ENCODE data around the gene ARRDC1.

DNA sequence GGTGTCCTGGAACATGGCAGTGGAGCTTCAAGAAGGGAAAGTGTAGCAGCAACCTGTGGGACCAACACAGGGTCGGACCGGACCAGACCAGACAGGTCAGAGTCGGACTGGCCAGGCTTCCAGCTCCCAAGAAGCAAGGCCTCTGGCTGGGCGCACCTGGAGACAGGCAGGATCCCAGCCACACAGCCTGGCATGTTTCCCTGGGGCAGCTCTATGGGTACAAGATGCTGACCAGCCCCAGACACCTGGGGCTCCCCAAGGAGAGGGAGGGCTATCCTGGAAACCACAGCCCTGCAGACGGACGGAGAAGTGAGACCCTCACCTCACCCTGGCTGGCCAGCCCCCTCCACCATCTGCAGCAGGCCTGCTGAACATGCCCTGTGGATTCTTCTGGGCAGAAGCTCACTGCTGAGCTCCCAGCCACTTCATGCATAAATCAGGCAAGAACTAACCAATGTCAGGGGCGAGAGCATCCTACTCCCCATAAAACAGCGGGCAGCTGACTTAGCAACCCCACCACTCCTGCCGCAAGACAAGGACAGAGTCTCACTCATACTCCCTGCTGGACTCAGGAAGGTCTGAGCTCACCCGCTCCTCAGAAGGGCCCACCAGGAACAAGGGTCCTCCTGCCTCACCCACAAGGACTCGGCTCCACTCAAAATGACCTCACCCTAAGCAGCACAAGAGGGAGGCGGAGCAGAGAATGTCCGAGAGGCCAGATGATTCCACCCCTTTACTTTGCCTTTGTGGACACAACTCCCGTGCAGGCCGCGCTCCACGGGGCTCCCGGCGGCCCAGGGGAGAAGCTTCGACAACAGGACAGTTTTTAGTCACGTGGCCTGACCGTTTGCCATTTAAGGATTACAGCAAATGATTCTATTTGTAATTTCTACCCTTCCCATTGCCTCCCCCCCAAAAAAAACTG lies 23.9 kb upstream of the ARRDC1 start:
- TF ChIP-seq, protein P1, sequence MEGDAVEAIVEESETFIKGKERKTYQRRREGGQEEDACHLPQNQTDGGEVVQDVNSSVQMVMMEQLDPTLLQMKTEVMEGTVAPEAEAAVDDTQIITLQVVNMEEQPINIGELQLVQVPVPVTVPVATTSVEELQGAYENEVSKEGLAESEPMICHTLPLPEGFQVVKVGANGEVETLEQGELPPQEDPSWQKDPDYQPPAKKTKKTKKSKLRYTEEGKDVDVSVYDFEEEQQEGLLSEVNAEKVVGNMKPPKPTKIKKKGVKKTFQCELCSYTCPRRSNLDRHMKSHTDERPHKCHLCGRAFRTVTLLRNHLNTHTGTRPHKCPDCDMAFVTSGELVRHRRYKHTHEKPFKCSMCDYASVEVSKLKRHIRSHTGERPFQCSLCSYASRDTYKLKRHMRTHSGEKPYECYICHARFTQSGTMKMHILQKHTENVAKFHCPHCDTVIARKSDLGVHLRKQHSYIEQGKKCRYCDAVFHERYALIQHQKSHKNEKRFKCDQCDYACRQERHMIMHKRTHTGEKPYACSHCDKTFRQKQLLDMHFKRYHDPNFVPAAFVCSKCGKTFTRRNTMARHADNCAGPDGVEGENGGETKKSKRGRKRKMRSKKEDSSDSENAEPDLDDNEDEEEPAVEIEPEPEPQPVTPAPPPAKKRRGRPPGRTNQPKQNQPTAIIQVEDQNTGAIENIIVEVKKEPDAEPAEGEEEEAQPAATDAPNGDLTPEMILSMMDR (IDR thresholded peaks at IDR 0.05; ENCODE audit: low read depth, low read length, poor library complexity, severe bottlenecking) = no peak
- TF ChIP-seq EZH2phosphoT487 (IDR thresholded peaks at IDR 0.05; ENCODE audit: borderline replicate concordance, low read length) = no peak

Measured in DOHH2 (cell line).